ENCODE results near the gene SPTBN1. TPM values are rescaled to one million over a fixed set of nuclear protein-coding genes. Genes with fewer than 3 reads are reported as not detected.

Gene SPTBN1
- total RNA-seq, 3 donors from 2014 or later (not counting 1 experiment from before 2014, with no cell fraction given), result 65.7 to 142 (median 68.3) TPM

- Histone ChIP-seq H3K27me3 (ENCODE audit: control insufficient read depth, insufficient read depth, low read length) (no peaks in the 10 kb centered on the region), H3K4me3 (ENCODE audit: low read length) (no peak overlapping the region), H3K27ac (ENCODE audit: low read length) (no peak overlapping the region), H3K4me1 (ENCODE audit: control insufficient read depth, insufficient read depth, low read length) (peaks cover 62% of the 10 kb centered on the region), H3K9me3 (ENCODE audit: control insufficient read depth, insufficient read depth, low read length) (no peaks in the 10 kb centered on the region), H3K36me3 (ENCODE audit: control insufficient read depth, insufficient read depth, low read length) (peaks cover 2% of the 10 kb centered on the region)
- DNase-seq (no peak), ATAC-seq (no peak)
- TF ChIP-seq, protein P1, sequence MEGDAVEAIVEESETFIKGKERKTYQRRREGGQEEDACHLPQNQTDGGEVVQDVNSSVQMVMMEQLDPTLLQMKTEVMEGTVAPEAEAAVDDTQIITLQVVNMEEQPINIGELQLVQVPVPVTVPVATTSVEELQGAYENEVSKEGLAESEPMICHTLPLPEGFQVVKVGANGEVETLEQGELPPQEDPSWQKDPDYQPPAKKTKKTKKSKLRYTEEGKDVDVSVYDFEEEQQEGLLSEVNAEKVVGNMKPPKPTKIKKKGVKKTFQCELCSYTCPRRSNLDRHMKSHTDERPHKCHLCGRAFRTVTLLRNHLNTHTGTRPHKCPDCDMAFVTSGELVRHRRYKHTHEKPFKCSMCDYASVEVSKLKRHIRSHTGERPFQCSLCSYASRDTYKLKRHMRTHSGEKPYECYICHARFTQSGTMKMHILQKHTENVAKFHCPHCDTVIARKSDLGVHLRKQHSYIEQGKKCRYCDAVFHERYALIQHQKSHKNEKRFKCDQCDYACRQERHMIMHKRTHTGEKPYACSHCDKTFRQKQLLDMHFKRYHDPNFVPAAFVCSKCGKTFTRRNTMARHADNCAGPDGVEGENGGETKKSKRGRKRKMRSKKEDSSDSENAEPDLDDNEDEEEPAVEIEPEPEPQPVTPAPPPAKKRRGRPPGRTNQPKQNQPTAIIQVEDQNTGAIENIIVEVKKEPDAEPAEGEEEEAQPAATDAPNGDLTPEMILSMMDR (IDR thresholded peaks at IDR 0.05), result no peak
- peaks cover 58 to 81% of the 10 kb centered on the region in 2 donors for H3K4me1 Mint-ChIP-seq
- H3K4me3 Mint-ChIP-seq, result peak overlapping the region; percentile 4
- H3K36me3 Mint-ChIP-seq, result no peaks in the 10 kb centered on the region
- intact Hi-C loops (cut with micrococcal nuclease), result no loop called here
- H3K27ac Mint-ChIP-seq, result peak overlapping the region in 1 of 2 donors; percentile 97
- peaks cover 0 to 9% of the 10 kb centered on the region in 2 donors for H3K27me3 Mint-ChIP-seq (ENCODE audit: low read depth in 2 of 2)
- whole genome bisulfite sequencing (ENCODE audit: insufficient coverage), result 94% methylated on average over 4 of the region's 5 CpGs
- H3K9me3 Mint-ChIP-seq, result no peaks in the 10 kb centered on the region
Measured at GRCh38 chr2:54582987-54583386, 126.9 kb downstream of the SPTBN1 start.

- Histone ChIP-seq H3K4me3 (ENCODE audit: low read length) (no peak overlapping the region), H3K4me1 (ENCODE audit: control insufficient read depth, insufficient read depth, low read length) (peaks cover 64% of the 10 kb centered on the region), H3K9me3 (ENCODE audit: control insufficient read depth, insufficient read depth, low read length) (no peaks in the 10 kb centered on the region), H3K27ac (ENCODE audit: low read length) (no peak overlapping the region), H3K27me3 (ENCODE audit: control insufficient read depth, insufficient read depth, low read length) (no peaks in the 10 kb centered on the region), H3K36me3 (ENCODE audit: control insufficient read depth, insufficient read depth, low read length) (peaks cover 2% of the 10 kb centered on the region)
- H3K27me3 Mint-ChIP-seq (ENCODE audit: low read depth in 2 of 2), result peaks cover 0 to 9% of the 10 kb centered on the region in 2 donors
- intact Hi-C loops (cut with micrococcal nuclease), result no loop called here
- DNase-seq (no peak), ATAC-seq (no peak)
- H3K9me3 Mint-ChIP-seq, result no peaks in the 10 kb centered on the region
- TF ChIP-seq, protein P1 (IDR thresholded peaks at IDR 0.05), result no peak
- H3K36me3 Mint-ChIP-seq, result no peaks in the 10 kb centered on the region
- H3K27ac Mint-ChIP-seq, result peak overlapping the region in 1 of 2 donors; percentile 36
- peaks cover 63 to 77% of the 10 kb centered on the region in 2 donors for H3K4me1 Mint-ChIP-seq
- H3K4me3 Mint-ChIP-seq, result no peak overlapping the region
- WGBS (ENCODE audit: insufficient coverage), result 83% methylated on average over 1 of the region's 1 CpG
Measured at GRCh38 chr2:54584598-54584997, 128.5 kb downstream of the SPTBN1 start.

DNA sequence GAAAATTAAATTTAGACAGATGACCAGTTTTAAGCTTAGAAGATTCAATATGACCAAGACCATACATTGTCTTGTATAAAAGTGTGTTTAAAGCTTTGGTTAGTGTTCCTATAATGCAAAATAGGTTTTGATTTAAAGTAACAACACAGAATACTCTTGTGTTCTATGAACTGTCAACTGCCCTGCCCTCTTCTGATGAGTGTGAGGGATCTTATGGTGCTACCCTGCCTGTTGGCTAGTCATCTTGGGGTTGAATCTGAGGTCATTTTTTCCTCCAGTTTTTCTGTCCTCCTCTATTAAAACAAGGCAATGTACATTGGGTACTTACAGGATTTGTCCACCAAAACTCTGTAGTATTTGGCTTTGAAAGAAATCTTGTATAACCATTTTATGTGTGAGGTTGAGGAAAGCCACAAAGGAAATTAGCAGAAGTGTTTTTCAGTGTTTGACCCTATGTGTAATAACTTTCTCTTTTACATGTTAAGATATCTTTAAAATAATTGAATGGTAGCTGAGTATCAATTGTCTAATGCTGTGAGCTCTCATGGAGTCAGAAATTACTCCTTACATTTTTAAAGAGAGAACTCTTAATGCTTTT, 129.1 kb downstream of the SPTBN1 start:
- intact Hi-C loops (cut with micrococcal nuclease), result no loop called here

More for the DNA sequence above, 129.1 kb downstream of the SPTBN1 start:
- Mint-ChIP-seq H3K4me3 (peak overlapping the region; percentile 75), H3K9me3 (no peaks in the 10 kb centered on the region), H3K27ac (peak overlapping the region; percentile 66 to 73), H3K27me3 (ENCODE audit: low read depth in 2 of 2) (peaks cover 0 to 9% of the 10 kb centered on the region in 2 donors), H3K4me1 (peaks cover 60 to 75% of the 10 kb centered on the region in 2 donors), H3K36me3 (no peaks in the 10 kb centered on the region)
- TF ChIP-seq, protein P1 (IDR thresholded peaks at IDR 0.05), result no peak
- peaks cover 2% of the 10 kb centered on the region for H3K36me3 ChIP-seq (ENCODE audit: control insufficient read depth, insufficient read depth, low read length)
- DNase-seq (no peak), ATAC-seq (peak; percentile 40 to 64 (median 42))
- no peaks in the 10 kb centered on the region for H3K9me3 ChIP-seq (ENCODE audit: control insufficient read depth, insufficient read depth, low read length)
- H3K4me3 ChIP-seq (ENCODE audit: low read length), result no peak overlapping the region
- no peak overlapping the region for H3K27ac ChIP-seq (ENCODE audit: low read length)
- peaks cover 61% of the 10 kb centered on the region for H3K4me1 ChIP-seq (ENCODE audit: control insufficient read depth, insufficient read depth, low read length)
- H3K27me3 ChIP-seq (ENCODE audit: control insufficient read depth, insufficient read depth, low read length), result no peaks in the 10 kb centered on the region

Measured in natural killer cell (primary cell).